Neural cell (in vitro differentiated cells): Measurements from ENCODE around the gene HDGFL3. TPM values are rescaled to one million over a fixed set of nuclear protein-coding genes. Genes with fewer than 3 reads are reported as not detected.

Experiments used
- H2AFZ ChIP-seq: fragments of 200-600, 300-800 bp; sonication (generic), shearing (Covaris generic); 2 replicates; pipeline ENCODE4 v1.6.0; 2014; ENCODE audit warnings: low read depth, mild to moderate bottlenecking, antibody characterized with exemption, low read length, moderate library complexity
- H3F3A ChIP-seq: fragments of 200-600 bp; shearing (Covaris generic); 2 replicates; pipeline ENCODE4 v1.6.1; 2016; ENCODE audit warnings: mild to moderate bottlenecking, moderate library complexity, mixed read lengths, antibody characterized with exemption, low read length; ENCODE audit not compliant: insufficient read depth, poor library complexity, severe bottlenecking
- H3K27ac ChIP-seq: fragments of 200-600, 300-800 bp; sonication (generic), shearing (Covaris generic); 2 replicates; pipeline ENCODE4 v1.5.1; 2014; ENCODE audit warnings: mild to moderate bottlenecking, low read length, moderate library complexity
- H3K27me3 ChIP-seq: fragments of 300-800, 200-600 bp; sonication (generic), shearing (Covaris generic); 2 replicates; pipeline ENCODE4 v1.6.0; 2014; ENCODE audit warnings: mild to moderate bottlenecking, low read depth, low read length, moderate library complexity; ENCODE audit not compliant: insufficient read depth
- H3K36me3 ChIP-seq: fragments of 300-800, 200-600 bp; sonication (generic), shearing (Covaris generic); 2 replicates; pipeline ENCODE4 v1.5.1; 2014; ENCODE audit warnings: mild to moderate bottlenecking, antibody characterized with exemption, low read length, moderate library complexity; ENCODE audit not compliant: insufficient read depth
- H3K4me2 ChIP-seq: fragments of 300-800, 200-600 bp; sonication (generic), shearing (Covaris generic); 2 replicates; pipeline ENCODE4 v1.6.0; 2014; ENCODE audit warnings: mild to moderate bottlenecking, low read length
- H3K4me3 ChIP-seq: fragments of 300-800, 200-600 bp; sonication (generic), shearing (Covaris generic); 2 replicates; pipeline ENCODE4 v1.5.1; 2014; ENCODE audit warnings: mild to moderate bottlenecking, low read length, moderate library complexity
- H3K79me2 ChIP-seq: fragments of 200-600 bp; shearing (Covaris generic); replicated peaks from 2 replicates; pipeline ENCODE4 v1.6.0; 2014; ENCODE audit warnings: mild to moderate bottlenecking, low read length, moderate library complexity; ENCODE audit not compliant: insufficient read depth
- H3K9ac ChIP-seq: fragments of 300-800, 200-600 bp; sonication (generic), shearing (Covaris generic); 2 replicates; pipeline ENCODE4 v1.6.1; 2016; ENCODE audit warnings: mild to moderate bottlenecking, low read length, mixed read lengths
- H3K9me2 ChIP-seq: fragments of 200-600 bp; shearing (Covaris generic); 2 replicates; pipeline ENCODE4 v1.6.1; 2016; ENCODE audit warnings: mild to moderate bottlenecking, low read length, mixed read lengths; ENCODE audit not compliant: insufficient read depth
- H3K9me3 ChIP-seq: fragments of 200-600, 300-800 bp; sonication (generic), shearing (Covaris generic); 2 replicates; pipeline ENCODE4 v1.6.1; 2016; ENCODE audit warnings: mild to moderate bottlenecking, mixed run types, low read length, moderate library complexity, mixed read lengths
- H4K20me1 ChIP-seq: fragments of 200-600 bp; shearing (Covaris generic); 2 replicates; pipeline ENCODE4 v1.6.1; 2016; ENCODE audit warnings: mild to moderate bottlenecking, mixed run types; ENCODE audit not compliant: insufficient read depth
- CTCF ChIP-seq: fragments of 450-650 bp; IDR thresholded peaks from 2 replicates; pipeline ENCODE4 v1.5.1; 2014; ENCODE audit warnings: antibody characterized with exemption, mild to moderate bottlenecking, moderate library complexity; ENCODE audit not compliant: poor library complexity, severe bottlenecking
- EP300 ChIP-seq: fragments of 450-650 bp; conservative IDR thresholded peaks from 2 replicates; pipeline ENCODE4 v1.6.1; 2014; ENCODE audit warnings: antibody characterized with exemption, mild to moderate bottlenecking, moderate library complexity; ENCODE audit not compliant: poor library complexity, severe bottlenecking
- EZH2 ChIP-seq: fragments of 200-600, 300-800 bp; shearing (Covaris generic), sonication (generic); IDR thresholded peaks from 2 replicates; pipeline ENCODE4 v1.6.1; 2014; ENCODE audit warnings: antibody characterized with exemption, low read length, borderline replicate concordance, mild to moderate bottlenecking; ENCODE audit not compliant: insufficient read depth, poor library complexity, severe bottlenecking
- MXI1 ChIP-seq: fragments of 450-650 bp; conservative IDR thresholded peaks from 2 replicates; pipeline ENCODE4 v1.6.1; 2014; ENCODE audit warnings: antibody characterized with exemption, mild to moderate bottlenecking; ENCODE audit not compliant: poor library complexity, severe bottlenecking
- POLR2AphosphoS5 ChIP-seq: IDR thresholded peaks from 2 replicates; pipeline ENCODE4 v1.6.1; 2012
- RAD21 ChIP-seq: fragments of 450-650 bp; conservative IDR thresholded peaks from 2 replicates; pipeline ENCODE4 v1.6.1; 2014; ENCODE audit warnings: antibody characterized with exemption, mild to moderate bottlenecking, moderate library complexity
- REST ChIP-seq: IDR thresholded peaks from 2 replicates; pipeline ENCODE4 v1.6.1; 2012; ENCODE audit warnings: borderline replicate concordance
- SMC3 ChIP-seq: fragments of 450-650 bp; conservative IDR thresholded peaks from 2 replicates; pipeline ENCODE4 v1.6.1; 2014; ENCODE audit warnings: antibody characterized with exemption, mild to moderate bottlenecking, moderate library complexity; ENCODE audit not compliant: poor library complexity
- TAF1 ChIP-seq: IDR thresholded peaks from 2 replicates; pipeline ENCODE4 v1.6.1; 2012; ENCODE audit warnings: low read depth
- polyA plus RNA-seq: library from polyadenylated mRNA; depleted of rRNA; stranded (reverse); fragments of >200 nt; gene quantifications from 2 replicates; pipeline ENCODE4 v1.2.3, GENCODE V29; 2014

HDGFL3 gene
- polyA plus RNA-seq, 1 donor from 2014 or later = 339 TPM

- Histone ChIP-seq H3K27me3 (no peaks in the 10 kb centered on the region), H2AFZ (no peak overlapping the region), H4K20me1 (peaks cover 20% of the 10 kb centered on the region), H3K36me3 (no peaks in the 10 kb centered on the region), H3K9me3 (no peaks in the 10 kb centered on the region), H3K4me2 (no peak overlapping the region), H3K9ac (no peak overlapping the region), H3K27ac (no peak overlapping the region), H3K9me2 (no peaks in the 10 kb centered on the region), H3K4me3 (no peak overlapping the region), H3K79me2 (peaks cover 97% of the 10 kb centered on the region), H3F3A (no peaks in the 10 kb centered on the region)
- TF ChIP-seq TAF1 (no peak), RAD21 (no peak), EZH2 (no peak), CTCF (no peak), MXI1 (no peak), EP300 (no peak), REST (no peak), POLR2AphosphoS5 (no peak), SMC3 (no peak)
Observed at GRCh38 chr15:83200589-83200988, 7.0 kb downstream of the HDGFL3 start.

GRCh38 chr15:83200162-83200561, 7.5 kb downstream of the HDGFL3 start:
- Histone ChIP-seq H3K9me2 (no peaks in the 10 kb centered on the region), H3K36me3 (no peaks in the 10 kb centered on the region), H2AFZ (no peak overlapping the region), H3K4me3 (no peak overlapping the region), H3K9me3 (no peaks in the 10 kb centered on the region), H3K9ac (no peak overlapping the region), H3K4me2 (no peak overlapping the region), H4K20me1 (peaks cover 20% of the 10 kb centered on the region), H3K27ac (no peak overlapping the region), H3F3A (no peaks in the 10 kb centered on the region), H3K79me2 (peaks cover 97% of the 10 kb centered on the region), H3K27me3 (no peaks in the 10 kb centered on the region)
- TF ChIP-seq RAD21 (no peak), MXI1 (no peak), SMC3 (no peak), POLR2AphosphoS5 (no peak), REST (no peak), TAF1 (no peak), CTCF (no peak), EZH2 (no peak), EP300 (no peak)
